NCI-H1930 (cell line): ENCODE results near the gene ZNF624.

Experiments used
- DNase-seq, 2 experiments: peaks; one replicate each; lab custom pipeline; 2025; lab: John Stamatoyannopoulos, UW

The ZNF624 gene

DNA sequence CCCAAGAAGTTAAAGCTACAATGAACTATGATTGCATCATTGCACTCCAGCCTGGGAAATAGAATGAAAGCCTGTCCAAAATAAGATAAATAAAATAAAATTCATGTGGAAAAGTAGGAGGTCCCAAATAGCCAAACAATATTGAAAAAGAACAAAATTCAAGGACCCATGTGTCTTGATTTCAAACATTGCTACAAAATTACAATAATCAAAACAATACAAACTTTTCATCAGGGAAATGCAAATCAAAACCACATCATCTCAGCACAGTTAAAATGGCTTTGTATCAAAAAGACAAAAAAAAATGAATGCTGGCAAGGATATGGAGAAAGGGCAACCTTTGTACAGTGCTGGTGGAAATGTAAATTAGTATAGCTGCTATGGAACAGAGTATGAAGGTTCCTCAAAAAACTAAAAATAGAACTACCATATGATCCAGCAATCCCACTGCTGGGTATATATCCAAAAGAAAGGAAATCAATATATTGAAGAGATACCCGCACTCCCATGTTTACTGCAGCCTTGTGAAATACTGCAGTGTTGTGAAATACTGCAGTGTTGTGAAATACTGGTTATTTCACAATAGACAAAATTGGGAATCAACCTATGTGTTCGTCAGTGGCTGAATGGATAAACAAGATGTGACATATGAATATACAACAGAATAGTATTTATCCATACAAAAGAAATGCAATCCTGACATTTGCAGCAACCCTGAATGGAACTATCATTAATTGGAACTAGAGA is 60.1 kb downstream of the ZNF624 start:
- no peak for DNase-seq

DNA sequence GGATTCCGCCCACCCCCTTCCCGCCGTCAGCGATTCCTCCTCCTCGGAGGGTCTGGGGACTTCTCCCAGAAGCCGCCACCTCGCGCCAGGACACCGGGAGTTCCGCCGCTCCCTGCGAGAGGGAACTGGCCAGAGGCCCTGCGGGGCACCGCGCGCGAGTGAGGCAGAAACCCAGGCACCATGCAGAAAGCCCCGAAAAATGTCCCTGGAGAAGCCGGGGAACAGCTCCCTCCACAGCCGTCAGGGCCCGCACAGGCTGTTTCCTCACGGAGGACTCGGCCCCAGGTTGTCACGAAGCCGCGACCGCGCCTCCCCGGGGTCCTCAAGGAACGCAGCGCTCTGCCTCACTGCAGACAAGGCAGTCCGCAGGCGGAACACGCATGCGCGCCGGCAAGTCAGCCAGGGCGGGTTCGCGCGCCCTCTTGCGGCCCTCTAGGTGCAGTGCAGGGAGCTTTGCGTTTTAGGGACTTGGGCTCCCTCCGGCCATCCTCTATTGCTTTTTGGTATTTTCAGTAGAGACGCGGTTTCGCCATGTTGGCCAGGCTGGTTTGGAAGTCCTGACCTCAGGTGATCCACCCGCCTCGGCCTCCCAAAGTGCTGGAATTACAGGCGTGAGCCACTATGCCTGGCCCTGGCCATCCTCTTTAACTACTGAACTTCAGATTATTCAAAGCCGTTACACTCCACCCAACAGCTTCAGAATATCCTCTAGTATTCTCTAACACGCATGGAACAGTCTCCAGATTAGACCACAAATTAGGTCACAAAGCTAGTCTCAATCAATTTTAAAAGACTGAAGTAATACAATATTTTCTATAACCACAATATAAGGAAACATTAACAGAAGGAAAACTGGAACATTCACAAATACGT is 64.3 kb downstream of the ZNF624 start:
- peak; percentile 80 to 92 for DNase-seq

DNA sequence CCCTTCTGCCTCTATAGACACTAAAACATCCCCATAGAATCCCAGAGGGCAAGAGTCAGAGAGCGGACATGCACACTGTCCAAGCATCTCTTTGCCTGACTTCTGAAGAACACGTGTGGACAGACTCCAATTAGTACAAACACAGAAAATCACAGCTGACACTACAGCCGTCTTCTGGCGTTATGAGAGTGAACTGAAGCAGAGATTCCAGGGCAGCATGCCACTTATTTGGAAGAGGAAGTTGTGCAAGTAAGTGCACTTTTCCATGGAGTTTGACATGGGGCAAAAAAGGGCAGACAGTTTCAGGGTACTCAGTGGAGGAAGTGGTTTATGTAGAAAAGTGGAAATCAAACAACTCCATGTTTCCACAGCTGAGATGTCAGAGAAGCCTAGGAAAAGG is 67.9 kb downstream of the ZNF624 start:
- no peak for DNase-seq

DNA sequence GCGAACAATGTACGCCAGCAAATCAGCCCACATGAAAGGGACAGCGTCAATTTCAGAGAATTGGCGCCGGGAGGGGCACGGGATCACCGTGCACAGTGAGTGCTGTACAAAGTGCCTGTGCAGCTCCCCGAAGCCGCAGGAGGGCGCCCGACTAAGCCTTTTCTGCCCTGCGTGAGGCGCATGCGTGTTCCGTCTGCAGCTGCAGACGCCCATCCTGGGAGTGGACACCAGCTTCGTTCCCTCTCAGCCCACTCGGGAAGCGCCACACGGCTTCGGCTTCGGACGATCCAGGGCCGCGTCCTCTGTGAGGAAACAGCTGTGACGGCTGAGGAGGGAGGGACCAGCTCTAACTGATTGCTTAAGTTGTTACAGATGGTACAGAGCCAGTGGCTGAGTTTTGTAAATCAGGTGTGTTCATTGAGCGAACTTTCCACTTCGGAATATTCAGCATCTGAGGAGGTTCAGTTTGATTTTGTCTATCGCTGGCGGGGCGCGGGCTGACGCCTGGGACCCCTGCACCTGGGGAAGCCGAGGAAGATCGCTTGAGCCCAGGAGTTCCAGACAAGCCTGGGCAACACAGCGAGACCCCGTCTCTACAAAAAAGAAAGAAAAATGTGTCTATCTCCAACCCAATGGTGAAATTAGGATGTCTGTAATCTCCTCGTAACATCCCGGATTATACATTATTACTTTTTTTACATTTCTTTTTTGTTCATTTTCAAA is 69.2 kb downstream of the ZNF624 start:
- peak; percentile 89 to 91 for DNase-seq

DNA sequence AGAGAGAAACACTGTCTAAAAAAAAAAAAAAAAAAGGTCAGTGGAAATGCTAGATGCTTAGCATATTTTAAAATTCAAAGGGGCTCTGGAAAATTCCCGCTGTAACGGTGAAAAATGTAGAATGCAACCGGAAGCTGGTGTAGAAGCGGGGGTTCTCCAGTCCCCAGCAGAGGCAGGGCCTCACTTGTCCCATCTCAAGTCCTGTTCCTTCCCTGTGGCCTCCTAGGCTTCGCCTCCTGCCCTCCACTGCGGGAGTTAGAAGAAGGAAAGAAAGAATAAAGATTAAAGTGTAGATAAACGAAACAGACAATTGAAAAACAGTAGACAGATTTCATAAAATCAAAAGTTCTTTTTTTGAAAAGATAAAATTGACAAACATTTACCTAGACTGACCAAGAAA is 69.9 kb downstream of the ZNF624 start:
- DNase-seq, result no peak

DNA sequence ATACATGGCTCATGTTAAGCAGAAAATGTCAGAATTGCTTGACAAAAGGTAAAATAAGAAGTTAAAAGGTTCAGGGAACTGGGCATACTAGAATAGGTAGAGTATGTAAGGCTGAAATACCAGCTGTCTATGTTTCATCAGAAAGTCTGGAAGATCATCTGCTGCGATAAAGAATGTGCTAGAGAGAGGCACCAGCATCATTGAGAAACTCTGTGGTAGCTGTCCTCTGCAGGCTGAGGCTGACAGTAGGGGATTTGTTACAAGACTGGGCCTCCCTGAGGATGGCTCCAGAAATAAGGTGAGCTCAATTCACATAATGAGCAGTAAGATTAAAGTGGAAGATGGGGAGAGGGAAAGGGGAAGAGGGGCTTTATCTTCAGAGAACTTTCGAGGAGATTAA is 80.2 kb downstream of the ZNF624 start:
- no peak for DNase-seq
